Measurements from ENCODE around the gene CXCL3. TPM values are rescaled to one million over a fixed set of nuclear protein-coding genes. Genes with fewer than 3 reads are reported as not detected.

The CXCL3 gene
- total and polyA plus RNA-seq, 2 experiments from 2014 or later, result 3.6 to 19.5 TPM

DNA sequence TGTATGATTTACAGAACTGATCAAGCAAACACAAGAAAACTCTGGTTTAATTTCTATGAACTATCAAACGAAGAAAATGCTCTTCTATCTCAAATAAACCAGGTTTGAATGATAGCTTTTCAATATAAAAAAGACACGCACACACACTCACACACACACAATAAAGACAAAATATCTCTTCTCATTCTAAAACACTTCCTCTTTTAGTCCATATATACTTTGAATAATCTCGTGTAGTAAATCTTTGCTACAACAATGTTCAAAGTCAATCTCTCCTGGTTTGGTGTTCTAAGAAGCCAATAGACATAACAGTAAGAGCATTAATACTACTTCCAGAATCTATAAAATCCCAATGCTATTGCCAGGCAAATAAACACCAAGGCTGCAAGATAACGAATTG is 47.2 kb upstream of the CXCL3 start:
- Histone ChIP-seq H2AFZ (no peak overlapping the region), H3K36me3 (ENCODE audit: insufficient read depth) (no peaks in the 10 kb centered on the region), H3F3A (replicated peaks; ENCODE audit: low read depth) (no peaks in the 10 kb centered on the region), H3K27me3 (ENCODE audit: insufficient read depth) (no peaks in the 10 kb centered on the region), H3K4me1 (ENCODE audit: insufficient read depth) (no peaks in the 10 kb centered on the region), H3K4me3 (no peak overlapping the region), H3K9me2 (ENCODE audit: insufficient read depth) (peaks cover 9% of the 10 kb centered on the region; the same call in 1 of the 2 replicates), H3K79me2 (replicated peaks; ENCODE audit: insufficient read depth) (no peaks in the 10 kb centered on the region), H4K20me1 (replicated peaks; ENCODE audit: insufficient read depth) (no peaks in the 10 kb centered on the region), H3K27ac (ENCODE audit: low read depth) (no peak overlapping the region), H3K4me2 (no peak overlapping the region)
- Mint-ChIP-seq H3K27me3 (ENCODE audit: insufficient read depth, low read depth, poor library complexity) (no peaks in the 10 kb centered on the region), H3K36me3 (ENCODE audit: low read depth) (no peaks in the 10 kb centered on the region), H3K4me3 (no peak overlapping the region), H3K27ac (no peak overlapping the region), H3K4me1 (no peaks in the 10 kb centered on the region; the same call in 2 of the 3 replicates), H3K9me3 (no peaks in the 10 kb centered on the region)
- DNase-seq (ENCODE audit: low spot score) (no peak), ATAC-seq (no peak)
- no peak for TF ChIP-seq JUNB (IDR thresholded peaks at IDR 0.05; ENCODE audit: unreplicated experiment)
- TF ChIP-seq POLR2AphosphoS5 (IDR thresholded peaks at IDR 0.05; ENCODE audit: low read depth), result no peak
- no peak for TF ChIP-seq ZNF331 (CRISPR knock-in tag; IDR thresholded peaks at IDR 0.05; ENCODE audit: low read depth)
- TF ChIP-seq, protein P1, sequence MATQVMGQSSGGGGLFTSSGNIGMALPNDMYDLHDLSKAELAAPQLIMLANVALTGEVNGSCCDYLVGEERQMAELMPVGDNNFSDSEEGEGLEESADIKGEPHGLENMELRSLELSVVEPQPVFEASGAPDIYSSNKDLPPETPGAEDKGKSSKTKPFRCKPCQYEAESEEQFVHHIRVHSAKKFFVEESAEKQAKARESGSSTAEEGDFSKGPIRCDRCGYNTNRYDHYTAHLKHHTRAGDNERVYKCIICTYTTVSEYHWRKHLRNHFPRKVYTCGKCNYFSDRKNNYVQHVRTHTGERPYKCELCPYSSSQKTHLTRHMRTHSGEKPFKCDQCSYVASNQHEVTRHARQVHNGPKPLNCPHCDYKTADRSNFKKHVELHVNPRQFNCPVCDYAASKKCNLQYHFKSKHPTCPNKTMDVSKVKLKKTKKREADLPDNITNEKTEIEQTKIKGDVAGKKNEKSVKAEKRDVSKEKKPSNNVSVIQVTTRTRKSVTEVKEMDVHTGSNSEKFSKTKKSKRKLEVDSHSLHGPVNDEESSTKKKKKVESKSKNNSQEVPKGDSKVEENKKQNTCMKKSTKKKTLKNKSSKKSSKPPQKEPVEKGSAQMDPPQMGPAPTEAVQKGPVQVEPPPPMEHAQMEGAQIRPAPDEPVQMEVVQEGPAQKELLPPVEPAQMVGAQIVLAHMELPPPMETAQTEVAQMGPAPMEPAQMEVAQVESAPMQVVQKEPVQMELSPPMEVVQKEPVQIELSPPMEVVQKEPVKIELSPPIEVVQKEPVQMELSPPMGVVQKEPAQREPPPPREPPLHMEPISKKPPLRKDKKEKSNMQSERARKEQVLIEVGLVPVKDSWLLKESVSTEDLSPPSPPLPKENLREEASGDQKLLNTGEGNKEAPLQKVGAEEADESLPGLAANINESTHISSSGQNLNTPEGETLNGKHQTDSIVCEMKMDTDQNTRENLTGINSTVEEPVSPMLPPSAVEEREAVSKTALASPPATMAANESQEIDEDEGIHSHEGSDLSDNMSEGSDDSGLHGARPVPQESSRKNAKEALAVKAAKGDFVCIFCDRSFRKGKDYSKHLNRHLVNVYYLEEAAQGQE (IDR thresholded peaks at IDR 0.05; ENCODE audit: unreplicated experiment), result no peak
- TF ChIP-seq, protein P2, sequence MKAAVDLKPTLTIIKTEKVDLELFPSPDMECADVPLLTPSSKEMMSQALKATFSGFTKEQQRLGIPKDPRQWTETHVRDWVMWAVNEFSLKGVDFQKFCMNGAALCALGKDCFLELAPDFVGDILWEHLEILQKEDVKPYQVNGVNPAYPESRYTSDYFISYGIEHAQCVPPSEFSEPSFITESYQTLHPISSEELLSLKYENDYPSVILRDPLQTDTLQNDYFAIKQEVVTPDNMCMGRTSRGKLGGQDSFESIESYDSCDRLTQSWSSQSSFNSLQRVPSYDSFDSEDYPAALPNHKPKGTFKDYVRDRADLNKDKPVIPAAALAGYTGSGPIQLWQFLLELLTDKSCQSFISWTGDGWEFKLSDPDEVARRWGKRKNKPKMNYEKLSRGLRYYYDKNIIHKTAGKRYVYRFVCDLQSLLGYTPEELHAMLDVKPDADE (IDR thresholded peaks at IDR 0.05), result no peak
- TF ChIP-seq, protein P3, sequence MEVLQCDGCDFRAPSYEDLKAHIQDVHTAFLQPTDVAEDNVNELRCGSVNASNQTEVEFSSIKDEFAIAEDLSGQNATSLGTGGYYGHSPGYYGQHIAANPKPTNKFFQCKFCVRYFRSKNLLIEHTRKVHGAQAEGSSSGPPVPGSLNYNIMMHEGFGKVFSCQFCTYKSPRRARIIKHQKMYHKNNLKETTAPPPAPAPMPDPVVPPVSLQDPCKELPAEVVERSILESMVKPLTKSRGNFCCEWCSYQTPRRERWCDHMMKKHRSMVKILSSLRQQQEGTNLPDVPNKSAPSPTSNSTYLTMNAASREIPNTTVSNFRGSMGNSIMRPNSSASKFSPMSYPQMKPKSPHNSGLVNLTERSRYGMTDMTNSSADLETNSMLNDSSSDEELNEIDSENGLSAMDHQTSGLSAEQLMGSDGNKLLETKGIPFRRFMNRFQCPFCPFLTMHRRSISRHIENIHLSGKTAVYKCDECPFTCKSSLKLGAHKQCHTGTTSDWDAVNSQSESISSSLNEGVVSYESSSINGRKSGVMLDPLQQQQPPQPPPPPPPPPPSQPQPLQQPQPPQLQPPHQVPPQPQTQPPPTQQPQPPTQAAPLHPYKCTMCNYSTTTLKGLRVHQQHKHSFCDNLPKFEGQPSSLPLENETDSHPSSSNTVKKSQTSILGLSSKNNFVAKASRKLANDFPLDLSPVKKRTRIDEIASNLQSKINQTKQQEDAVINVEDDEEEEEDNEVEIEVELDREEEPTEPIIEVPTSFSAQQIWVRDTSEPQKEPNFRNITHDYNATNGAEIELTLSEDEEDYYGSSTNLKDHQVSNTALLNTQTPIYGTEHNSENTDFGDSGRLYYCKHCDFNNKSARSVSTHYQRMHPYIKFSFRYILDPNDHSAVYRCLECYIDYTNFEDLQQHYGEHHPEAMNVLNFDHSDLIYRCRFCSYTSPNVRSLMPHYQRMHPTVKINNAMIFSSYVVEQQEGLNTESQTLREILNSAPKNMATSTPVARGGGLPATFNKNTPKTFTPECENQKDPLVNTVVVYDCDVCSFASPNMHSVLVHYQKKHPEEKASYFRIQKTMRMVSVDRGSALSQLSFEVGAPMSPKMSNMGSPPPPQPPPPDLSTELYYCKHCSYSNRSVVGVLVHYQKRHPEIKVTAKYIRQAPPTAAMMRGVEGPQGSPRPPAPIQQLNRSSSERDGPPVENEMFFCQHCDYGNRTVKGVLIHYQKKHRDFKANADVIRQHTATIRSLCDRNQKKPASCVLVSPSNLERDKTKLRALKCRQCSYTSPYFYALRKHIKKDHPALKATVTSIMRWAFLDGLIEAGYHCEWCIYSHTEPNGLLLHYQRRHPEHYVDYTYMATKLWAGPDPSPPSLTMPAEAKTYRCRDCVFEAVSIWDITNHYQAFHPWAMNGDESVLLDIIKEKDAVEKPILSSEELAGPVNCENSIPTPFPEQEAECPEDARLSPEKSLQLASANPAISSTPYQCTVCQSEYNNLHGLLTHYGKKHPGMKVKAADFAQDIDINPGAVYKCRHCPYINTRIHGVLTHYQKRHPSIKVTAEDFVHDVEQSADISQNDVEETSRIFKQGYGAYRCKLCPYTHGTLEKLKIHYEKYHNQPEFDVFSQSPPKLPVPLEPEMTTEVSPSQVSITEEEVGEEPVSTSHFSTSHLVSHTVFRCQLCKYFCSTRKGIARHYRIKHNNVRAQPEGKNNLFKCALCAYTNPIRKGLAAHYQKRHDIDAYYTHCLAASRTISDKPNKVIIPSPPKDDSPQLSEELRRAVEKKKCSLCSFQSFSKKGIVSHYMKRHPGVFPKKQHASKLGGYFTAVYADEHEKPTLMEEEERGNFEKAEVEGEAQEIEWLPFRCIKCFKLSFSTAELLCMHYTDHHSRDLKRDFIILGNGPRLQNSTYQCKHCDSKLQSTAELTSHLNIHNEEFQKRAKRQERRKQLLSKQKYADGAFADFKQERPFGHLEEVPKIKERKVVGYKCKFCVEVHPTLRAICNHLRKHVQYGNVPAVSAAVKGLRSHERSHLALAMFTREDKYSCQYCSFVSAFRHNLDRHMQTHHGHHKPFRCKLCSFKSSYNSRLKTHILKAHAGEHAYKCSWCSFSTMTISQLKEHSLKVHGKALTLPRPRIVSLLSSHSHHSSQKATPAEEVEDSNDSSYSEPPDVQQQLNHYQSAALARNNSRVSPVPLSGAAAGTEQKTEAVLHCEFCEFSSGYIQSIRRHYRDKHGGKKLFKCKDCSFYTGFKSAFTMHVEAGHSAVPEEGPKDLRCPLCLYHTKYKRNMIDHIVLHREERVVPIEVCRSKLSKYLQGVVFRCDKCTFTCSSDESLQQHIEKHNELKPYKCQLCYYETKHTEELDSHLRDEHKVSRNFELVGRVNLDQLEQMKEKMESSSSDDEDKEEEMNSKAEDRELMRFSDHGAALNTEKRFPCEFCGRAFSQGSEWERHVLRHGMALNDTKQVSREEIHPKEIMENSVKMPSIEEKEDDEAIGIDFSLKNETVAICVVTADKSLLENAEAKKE (CRISPR knock-in tag; IDR thresholded peaks at IDR 0.05), result no peak
- TF ChIP-seq CREB1 (CRISPR knock-in tag; IDR thresholded peaks at IDR 0.05; ENCODE audit: low read depth), result no peak
- TF ChIP-seq NANOG (IDR thresholded peaks at IDR 0.05; ENCODE audit: borderline replicate concordance), result no peak
- TF ChIP-seq EZH2 (IDR thresholded peaks at IDR 0.05; ENCODE audit: low read depth, unreplicated experiment), result no peak
- no peak for TF ChIP-seq EZH2phosphoT487 (IDR thresholded peaks at IDR 0.05; ENCODE audit: unreplicated experiment)
- TF ChIP-seq, protein P4, sequence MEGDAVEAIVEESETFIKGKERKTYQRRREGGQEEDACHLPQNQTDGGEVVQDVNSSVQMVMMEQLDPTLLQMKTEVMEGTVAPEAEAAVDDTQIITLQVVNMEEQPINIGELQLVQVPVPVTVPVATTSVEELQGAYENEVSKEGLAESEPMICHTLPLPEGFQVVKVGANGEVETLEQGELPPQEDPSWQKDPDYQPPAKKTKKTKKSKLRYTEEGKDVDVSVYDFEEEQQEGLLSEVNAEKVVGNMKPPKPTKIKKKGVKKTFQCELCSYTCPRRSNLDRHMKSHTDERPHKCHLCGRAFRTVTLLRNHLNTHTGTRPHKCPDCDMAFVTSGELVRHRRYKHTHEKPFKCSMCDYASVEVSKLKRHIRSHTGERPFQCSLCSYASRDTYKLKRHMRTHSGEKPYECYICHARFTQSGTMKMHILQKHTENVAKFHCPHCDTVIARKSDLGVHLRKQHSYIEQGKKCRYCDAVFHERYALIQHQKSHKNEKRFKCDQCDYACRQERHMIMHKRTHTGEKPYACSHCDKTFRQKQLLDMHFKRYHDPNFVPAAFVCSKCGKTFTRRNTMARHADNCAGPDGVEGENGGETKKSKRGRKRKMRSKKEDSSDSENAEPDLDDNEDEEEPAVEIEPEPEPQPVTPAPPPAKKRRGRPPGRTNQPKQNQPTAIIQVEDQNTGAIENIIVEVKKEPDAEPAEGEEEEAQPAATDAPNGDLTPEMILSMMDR (conservative IDR thresholded peaks at IDR 0.05; ENCODE audit: low read depth in 2 of 2), result no peak
- no peak for TF ChIP-seq STAT1 (IDR thresholded peaks at IDR 0.05; ENCODE audit: unreplicated experiment)
- no peak for TF ChIP-seq ZNF114 (CRISPR knock-in tag; IDR thresholded peaks at IDR 0.05)

Data from GM23338 (cell line).